ENCODE measurements around the gene TEX44. TPM values are rescaled to one million over a fixed set of nuclear protein-coding genes. Genes with fewer than 3 reads are reported as not detected.
"Not testable (repeated sequence)": the region's sequence is repeated elsewhere in the genome, so short reads cannot be mapped to it uniquely, and the experiment has no call there.

The TEX44 gene
- total RNA-seq, 3 donors from 2014 or later (not counting 1 experiment from before 2014, with no cell fraction given), result not detected

GRCh38 chr2:231573698-231574421 lies 18.8 kb upstream of the TEX44 start:
- no peak overlapping the region for H3K27ac Mint-ChIP-seq
- peaks cover 12% of the 10 kb centered on the region for H3K4me1 ChIP-seq (ENCODE audit: control insufficient read depth, insufficient read depth, low read length)
- no peaks in the 10 kb centered on the region for H3K36me3 ChIP-seq (ENCODE audit: control insufficient read depth, insufficient read depth, low read length)
- H3K4me3 ChIP-seq (ENCODE audit: low read length), result no peak overlapping the region
- no peaks in the 10 kb centered on the region for H3K27me3 ChIP-seq (ENCODE audit: control insufficient read depth, insufficient read depth, low read length)
- intact Hi-C loops (cut with micrococcal nuclease), result no loop called here
- no peak for ATAC-seq
- H3K4me1 Mint-ChIP-seq, result peaks cover 18% of the 10 kb centered on the region in 2 donors
- no peaks in the 10 kb centered on the region for H3K27me3 Mint-ChIP-seq (ENCODE audit: low read depth in 2 of 2)
- H3K36me3 Mint-ChIP-seq, result no peaks in the 10 kb centered on the region
- 85% methylated on average over 15 of the region's 15 CpGs for WGBS (ENCODE audit: insufficient coverage)
- H3K9me3 Mint-ChIP-seq, result peaks cover 0 to 3% of the 10 kb centered on the region in 2 donors
- no peak for TF ChIP-seq CTCF (IDR thresholded peaks at IDR 0.05)
- no peak for DNase-seq
- no peak overlapping the region for H3K4me3 Mint-ChIP-seq
- no peaks in the 10 kb centered on the region for H3K9me3 ChIP-seq (ENCODE audit: control insufficient read depth, insufficient read depth, low read length)
- no peak overlapping the region for H3K27ac ChIP-seq (ENCODE audit: low read length)

GRCh38 chr2:231575612-231576256 lies 16.9 kb upstream of the TEX44 start:
- DNase-seq, result no peak
- ATAC-seq, result peak in 1 of 3 donors; percentile 63
- H3K27me3 Mint-ChIP-seq (ENCODE audit: low read depth in 2 of 2), result no peaks in the 10 kb centered on the region
- no peaks in the 10 kb centered on the region for H3K36me3 Mint-ChIP-seq
- H3K4me1 ChIP-seq (ENCODE audit: control insufficient read depth, insufficient read depth, low read length), result peaks cover 12% of the 10 kb centered on the region
- peak overlapping the region; percentile 43 for H3K4me3 Mint-ChIP-seq
- no peak for TF ChIP-seq CTCF (IDR thresholded peaks at IDR 0.05)
- H3K4me3 ChIP-seq (ENCODE audit: low read length), result no peak overlapping the region
- intact Hi-C loops (cut with micrococcal nuclease), result no loop called here
- H3K27ac Mint-ChIP-seq, result no peak overlapping the region
- WGBS (ENCODE audit: insufficient coverage), result 85% methylated on average over 10 of the region's 10 CpGs
- no peaks in the 10 kb centered on the region for H3K36me3 ChIP-seq (ENCODE audit: control insufficient read depth, insufficient read depth, low read length)
- H3K27me3 ChIP-seq (ENCODE audit: control insufficient read depth, insufficient read depth, low read length), result no peaks in the 10 kb centered on the region
- peaks cover 18 to 19% of the 10 kb centered on the region in 2 donors for H3K4me1 Mint-ChIP-seq
- no peaks in the 10 kb centered on the region for H3K9me3 ChIP-seq (ENCODE audit: control insufficient read depth, insufficient read depth, low read length)
- H3K27ac ChIP-seq (ENCODE audit: low read length), result no peak overlapping the region
- peaks cover 4 to 6% of the 10 kb centered on the region in 2 donors for H3K9me3 Mint-ChIP-seq

GRCh38 chr2:231576465-231576864 lies 16.2 kb upstream of the TEX44 start:
- 55% methylated on average over 2 of the region's 4 CpGs for WGBS (ENCODE audit: insufficient coverage)
- DNase-seq, result no peak
- H3K27me3 ChIP-seq (ENCODE audit: control insufficient read depth, insufficient read depth, low read length), result no peaks in the 10 kb centered on the region
- H3K9me3 ChIP-seq (ENCODE audit: control insufficient read depth, insufficient read depth, low read length), result no peaks in the 10 kb centered on the region
- H3K27ac ChIP-seq (ENCODE audit: low read length), result no peak overlapping the region
- no peak overlapping the region for H3K4me3 Mint-ChIP-seq
- no peaks in the 10 kb centered on the region for H3K36me3 Mint-ChIP-seq
- H3K9me3 Mint-ChIP-seq, result peaks cover 4 to 6% of the 10 kb centered on the region in 2 donors
- peaks cover 18 to 19% of the 10 kb centered on the region in 2 donors for H3K4me1 Mint-ChIP-seq
- no peak overlapping the region for H3K4me3 ChIP-seq (ENCODE audit: low read length)
- no peak for ATAC-seq
- H3K27me3 Mint-ChIP-seq (ENCODE audit: low read depth in 2 of 2), result no peaks in the 10 kb centered on the region
- H3K27ac Mint-ChIP-seq, result no peak overlapping the region
- no peaks in the 10 kb centered on the region for H3K36me3 ChIP-seq (ENCODE audit: control insufficient read depth, insufficient read depth, low read length)
- H3K4me1 ChIP-seq (ENCODE audit: control insufficient read depth, insufficient read depth, low read length), result peaks cover 12% of the 10 kb centered on the region
- no peak for TF ChIP-seq CTCF (IDR thresholded peaks at IDR 0.05)
- intact Hi-C loops (cut with micrococcal nuclease), result no loop called here

GRCh38 chr2:231578655-231579054 lies 14.0 kb upstream of the TEX44 start:
- H3K27ac Mint-ChIP-seq; H3K9me3 ChIP-seq (ENCODE audit: control insufficient read depth, insufficient read depth, low read length); intact Hi-C loops (cut with micrococcal nuclease); H3K9me3 Mint-ChIP-seq; DNase-seq; H3K36me3 Mint-ChIP-seq; H3K27me3 ChIP-seq (ENCODE audit: control insufficient read depth, insufficient read depth, low read length); H3K4me3 ChIP-seq (ENCODE audit: low read length); H3K27me3 Mint-ChIP-seq (ENCODE audit: low read depth in 2 of 2); H3K4me3 Mint-ChIP-seq; H3K36me3 ChIP-seq (ENCODE audit: control insufficient read depth, insufficient read depth, low read length); ATAC-seq; H3K27ac ChIP-seq (ENCODE audit: low read length): not testable (repeated sequence)
- peaks cover 18 to 19% of the 10 kb centered on the region in 2 donors for H3K4me1 Mint-ChIP-seq
- WGBS (ENCODE audit: insufficient coverage), result 94% methylated on average over 2 of the region's 2 CpGs
- peaks cover 12% of the 10 kb centered on the region for H3K4me1 ChIP-seq (ENCODE audit: control insufficient read depth, insufficient read depth, low read length)
